Measurements from ENCODE around the gene PRR36. TPM values are rescaled to one million over a fixed set of nuclear protein-coding genes. Genes with fewer than 3 reads are reported as not detected.
A peak's percentile ranks its signal among the peaks of the same experiment; 100 is the strongest.

The PRR36 gene
- total RNA-seq, 1 donor from 2014 or later: 0.07 TPM

- H3K27me3 Mint-ChIP-seq (ENCODE audit: insufficient read depth, low read depth): peaks cover 25% of the 10 kb centered on the region
- peaks cover 63% of the 10 kb centered on the region for H3F3A ChIP-seq (ENCODE audit: low read depth)
- no peak overlapping the region for H3K9ac ChIP-seq
- H3K4me1 Mint-ChIP-seq: peaks cover 34% of the 10 kb centered on the region
- peak overlapping the region; percentile 8 for H3K4me3 ChIP-seq
- H3K36me3 ChIP-seq: no peaks in the 10 kb centered on the region
- no peaks in the 10 kb centered on the region for H3K79me2 ChIP-seq (ENCODE audit: low read depth)
- H3K27ac Mint-ChIP-seq: peak overlapping the region; percentile 94
- H3K36me3 Mint-ChIP-seq: no peaks in the 10 kb centered on the region
- no peak overlapping the region for H2AFZ ChIP-seq (replicated peaks)
- no peaks in the 10 kb centered on the region for H3K9me3 Mint-ChIP-seq
- no peaks in the 10 kb centered on the region for H3K9me3 ChIP-seq (ENCODE audit: low read depth)
- peak overlapping the region; percentile 47 for H3K4me2 ChIP-seq
- H3K4me1 ChIP-seq: peaks cover 11% of the 10 kb centered on the region
- H4K20me1 ChIP-seq (ENCODE audit: low read depth): peaks cover 51% of the 10 kb centered on the region
- H3K27ac ChIP-seq: peak overlapping the region; percentile 33
- H3K4me3 Mint-ChIP-seq: peak overlapping the region; percentile 82
- peaks cover 29% of the 10 kb centered on the region for H3K27me3 ChIP-seq
- DNase-seq (ENCODE audit: low spot score): peak; percentile 88
- TF ChIP-seq CTCF (IDR thresholded peaks at IDR 0.05): no peak
- TF ChIP-seq EZH2 (IDR thresholded peaks at IDR 0.05): no peak
- no peak for TF ChIP-seq EZH2phosphoT487 (IDR thresholded peaks at IDR 0.05)
Measured at GRCh38 chr19:7870571-7871436, 3.4 kb downstream of the PRR36 start.

- Histone ChIP-seq H3K27ac (no peak overlapping the region), H3K4me2 (peak overlapping the region; percentile 67), H3K9me3 (ENCODE audit: low read depth) (no peaks in the 10 kb centered on the region), H2AFZ (replicated peaks) (no peak overlapping the region), H3K79me2 (ENCODE audit: low read depth) (no peaks in the 10 kb centered on the region), H3K9ac (no peak overlapping the region), H4K20me1 (ENCODE audit: low read depth) (peaks cover 51% of the 10 kb centered on the region), H3K36me3 (no peaks in the 10 kb centered on the region), H3K4me3 (peak overlapping the region; percentile 31), H3K27me3 (peaks cover 37% of the 10 kb centered on the region), H3K4me1 (peaks cover 10% of the 10 kb centered on the region), H3F3A (ENCODE audit: low read depth) (peaks cover 59% of the 10 kb centered on the region)
- Mint-ChIP-seq H3K27me3 (ENCODE audit: insufficient read depth, low read depth) (peaks cover 26% of the 10 kb centered on the region), H3K4me3 (peak overlapping the region; percentile 79), H3K4me1 (peaks cover 38% of the 10 kb centered on the region), H3K27ac (no peak overlapping the region), H3K36me3 (peaks cover 3% of the 10 kb centered on the region), H3K9me3 (no peaks in the 10 kb centered on the region)
- TF ChIP-seq EZH2 (IDR thresholded peaks at IDR 0.05) (no peak), CTCF (IDR thresholded peaks at IDR 0.05) (no peak), EZH2phosphoT487 (IDR thresholded peaks at IDR 0.05) (no peak)
- peak; percentile 81 for DNase-seq (ENCODE audit: low spot score)
Measured at GRCh38 chr19:7869910-7870511, 4.2 kb downstream of the PRR36 start.

GRCh38 chr19:7869453-7869909, 4.7 kb downstream of the PRR36 start:
- Histone ChIP-seq H3K36me3 (no peaks in the 10 kb centered on the region), H2AFZ (replicated peaks) (no peak overlapping the region)
- H3K4me3 Mint-ChIP-seq: no peak overlapping the region

More at GRCh38 chr19:7869453-7869909, 4.7 kb downstream of the PRR36 start:
- Mint-ChIP-seq H3K9me3 (no peaks in the 10 kb centered on the region), H3K27me3 (ENCODE audit: insufficient read depth, low read depth) (peaks cover 29% of the 10 kb centered on the region), H3K27ac (no peak overlapping the region), H3K36me3 (peaks cover 3% of the 10 kb centered on the region), H3K4me1 (peaks cover 37% of the 10 kb centered on the region)
- Histone ChIP-seq H3K27ac (no peak overlapping the region), H3K79me2 (ENCODE audit: low read depth) (no peaks in the 10 kb centered on the region), H3K9ac (no peak overlapping the region), H3F3A (ENCODE audit: low read depth) (peaks cover 54% of the 10 kb centered on the region), H3K4me3 (peak overlapping the region; percentile 31), H3K4me2 (peak overlapping the region; percentile 67), H3K4me1 (peaks cover 7% of the 10 kb centered on the region), H3K9me3 (ENCODE audit: low read depth) (no peaks in the 10 kb centered on the region), H4K20me1 (ENCODE audit: low read depth) (peaks cover 52% of the 10 kb centered on the region), H3K27me3 (peaks cover 42% of the 10 kb centered on the region)
- TF ChIP-seq CTCF (IDR thresholded peaks at IDR 0.05) (peak; percentile 7), EZH2phosphoT487 (IDR thresholded peaks at IDR 0.05) (no peak), EZH2 (IDR thresholded peaks at IDR 0.05) (no peak)
- peak; percentile 72 for DNase-seq (ENCODE audit: low spot score)

All from neural progenitor cell (in vitro differentiated cells).